NCI-H226 (cell line): ENCODE data around the gene GALNT5.

Source experiments
- DNase-seq: peaks from one replicate; pipeline ENCODE4 v3.0.0-alpha.2; 2015

Gene GALNT5

DNA sequence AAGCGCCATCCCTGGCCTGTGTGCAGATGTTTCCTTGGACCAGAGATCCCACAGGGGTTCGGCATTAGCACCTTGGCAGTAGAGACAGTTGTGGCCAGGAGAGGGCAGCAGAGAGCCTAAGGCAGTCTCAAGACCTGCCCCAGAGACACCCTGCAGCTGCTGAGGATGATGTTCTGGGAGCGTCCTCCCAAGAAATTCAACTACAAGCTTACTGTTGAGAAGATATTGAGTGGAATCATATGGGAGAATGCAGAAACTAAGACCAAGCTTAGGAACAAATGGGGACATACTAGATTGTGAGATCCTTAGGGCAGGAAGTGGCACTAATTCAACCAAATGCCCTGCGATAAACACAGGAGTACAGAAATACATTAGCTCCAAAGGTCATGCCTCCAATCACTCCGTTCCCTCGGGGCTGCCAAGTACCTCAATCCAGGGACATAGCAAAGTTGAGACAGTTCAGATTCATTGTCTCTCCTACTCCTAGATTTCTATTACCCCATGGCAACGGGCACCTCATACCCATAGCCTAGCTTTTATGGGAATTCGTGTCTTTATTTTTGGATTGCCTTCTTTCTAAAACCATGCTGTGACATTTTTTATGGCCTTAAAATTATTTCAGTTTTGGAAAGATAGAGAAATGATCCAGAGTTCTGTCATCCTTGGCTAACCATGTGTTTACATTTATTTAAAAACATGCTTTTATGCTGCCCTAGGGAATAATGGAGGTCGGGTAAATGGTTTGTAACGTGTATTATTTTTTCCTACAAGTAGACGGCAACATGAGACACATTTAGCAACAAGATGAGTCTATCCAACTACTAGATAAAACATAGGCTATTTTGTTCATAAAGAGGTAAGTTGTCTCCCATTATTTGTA, 70.4 kb downstream of the GALNT5 start:
- DNase-seq = peak; percentile 49

GRCh38 chr2:157329524-157329923, 72.0 kb downstream of the GALNT5 start:
- no peak for DNase-seq

DNA sequence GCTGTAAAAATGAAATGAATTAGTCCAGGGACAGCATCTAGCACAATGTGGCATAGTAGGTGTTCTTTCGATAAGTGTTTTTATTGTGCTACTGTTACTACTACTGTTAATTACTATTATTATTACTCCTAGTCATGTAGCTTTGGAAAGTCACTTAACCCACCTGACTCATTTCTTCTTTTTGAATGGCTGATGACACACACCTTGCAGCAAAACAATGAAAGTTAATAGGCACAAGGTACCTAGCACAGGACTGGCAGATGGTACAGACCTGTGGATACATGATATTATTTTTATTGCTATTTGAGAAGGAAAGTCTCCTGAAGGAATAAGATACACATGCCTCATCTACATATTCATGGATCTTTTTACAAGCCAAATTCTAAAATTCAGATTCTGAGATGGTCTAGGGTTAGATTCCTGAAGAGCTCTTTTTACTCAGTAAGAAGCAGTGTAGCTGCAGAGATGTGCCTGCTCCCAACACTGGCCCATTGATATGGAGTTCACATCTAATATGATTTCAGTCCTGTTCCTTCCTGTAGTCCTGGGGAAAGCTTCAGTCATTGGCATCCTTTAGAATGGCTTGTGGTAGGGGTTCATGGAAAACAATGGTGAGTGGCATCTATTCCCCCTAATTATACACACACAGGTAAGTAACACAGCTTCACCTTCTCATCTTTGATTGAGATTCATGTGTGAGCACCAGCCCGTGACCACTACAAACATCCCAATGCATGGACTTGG, 76.0 kb downstream of the GALNT5 start:
- DNase-seq = no peak

GRCh38 chr2:157334335-157334734, 76.8 kb downstream of the GALNT5 start:
- DNase-seq = no peak

GRCh38 chr2:157334797-157335196, 77.3 kb downstream of the GALNT5 start:
- DNase-seq = no peak

DNA sequence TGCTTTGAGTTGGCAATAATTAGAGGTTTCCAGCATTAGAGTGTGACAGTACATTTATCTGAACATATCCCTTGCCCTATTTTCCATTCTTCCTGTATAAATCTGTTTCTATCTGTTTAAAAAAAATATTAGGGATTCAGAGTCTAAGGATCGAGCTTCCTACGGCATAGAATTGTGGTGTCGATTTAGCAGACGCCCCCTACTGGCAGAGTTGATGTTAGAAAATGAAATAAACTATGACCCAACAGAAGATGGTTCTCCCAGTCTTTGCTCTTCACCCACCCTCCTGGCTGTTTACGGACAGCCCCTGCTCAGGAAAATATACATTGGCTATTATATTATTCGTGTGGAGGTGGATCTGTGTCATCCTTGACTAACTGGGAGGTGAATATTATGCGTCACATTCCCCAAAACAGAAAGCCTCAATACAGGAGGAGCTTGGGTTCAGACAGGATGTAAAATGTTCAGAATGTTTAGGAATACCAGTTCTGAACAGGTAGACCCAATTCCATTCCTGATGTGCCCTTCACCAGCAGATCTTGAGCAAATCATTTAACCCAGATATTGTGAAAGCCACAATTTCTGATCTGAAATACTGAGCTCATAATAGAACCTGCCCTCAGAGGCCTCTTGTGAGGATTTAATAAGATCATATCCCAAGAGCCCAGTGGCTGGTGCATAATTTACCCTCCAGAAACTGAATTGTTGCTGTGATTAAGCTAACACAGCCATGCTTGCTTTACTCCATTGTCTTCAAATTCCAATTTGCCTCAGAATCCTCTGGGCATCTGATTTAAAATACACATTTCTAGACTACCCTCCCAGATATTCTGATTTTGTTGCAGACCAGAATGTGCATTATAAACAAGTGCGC, 78.9 kb downstream of the GALNT5 start:
- DNase-seq = peak; percentile 40

DNA sequence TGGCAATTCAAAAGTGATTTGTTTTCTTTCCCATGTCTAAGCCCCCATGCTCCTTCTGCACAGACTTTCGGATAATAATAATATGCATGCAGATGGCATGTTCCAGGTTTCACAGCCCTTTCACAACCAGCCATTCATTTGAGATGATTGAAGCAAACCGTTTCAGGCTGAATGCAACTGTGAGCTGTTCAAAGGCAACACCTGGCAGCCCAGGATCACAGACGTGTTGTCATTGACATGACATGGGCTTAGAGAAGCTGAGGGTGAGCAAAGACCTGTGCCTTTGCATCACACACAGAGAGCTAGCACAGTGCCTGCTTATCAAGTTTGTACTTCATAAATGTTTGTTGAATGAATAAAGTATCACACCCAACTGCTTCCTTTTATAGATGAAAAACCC, 80.5 kb downstream of the GALNT5 start:
- no peak for DNase-seq

GRCh38 chr2:157339965-157340655, 82.6 kb downstream of the GALNT5 start:
- DNase-seq = no peak

- peak; percentile 33 for DNase-seq
Measured at GRCh38 chr2:157341381-157341780, 83.9 kb downstream of the GALNT5 start.

- DNase-seq = no peak
Measured at GRCh38 chr2:157345647-157346389, 88.3 kb downstream of the GALNT5 start.

DNA sequence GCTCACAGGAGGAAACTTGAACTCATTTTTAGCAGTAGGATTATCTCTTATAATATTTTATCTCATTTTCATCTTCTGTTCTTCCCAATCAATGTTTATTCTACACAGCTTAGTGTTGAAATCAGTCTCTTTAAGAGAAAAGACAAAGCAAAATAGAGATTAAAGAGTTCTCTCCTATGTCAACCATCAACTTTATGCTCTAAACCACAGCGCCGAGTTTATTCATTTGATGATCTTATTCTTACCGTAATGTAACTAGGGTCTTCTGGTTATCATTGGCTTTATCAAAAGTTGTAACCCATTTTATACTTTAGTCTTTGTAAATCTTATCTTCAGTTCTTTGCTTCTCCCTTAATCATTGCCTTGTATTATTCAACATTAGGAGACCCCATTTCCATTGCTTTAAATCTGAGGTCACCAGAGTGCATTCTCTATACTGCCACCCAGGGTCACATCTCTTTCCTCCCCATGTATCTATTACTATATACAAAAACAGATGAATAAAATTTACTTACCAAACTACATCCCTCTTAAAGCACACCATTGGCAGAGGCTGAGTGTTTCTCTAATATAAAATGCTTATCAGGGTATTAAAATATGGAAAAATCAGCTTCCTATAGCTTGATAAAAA, 90.9 kb downstream of the GALNT5 start:
- no peak for DNase-seq

GRCh38 chr2:157349949-157350515, 92.5 kb downstream of the GALNT5 start:
- peak; percentile 29 for DNase-seq

GRCh38 chr2:157355618-157356017, 98.1 kb downstream of the GALNT5 start:
- peak; percentile 67 for DNase-seq

DNA sequence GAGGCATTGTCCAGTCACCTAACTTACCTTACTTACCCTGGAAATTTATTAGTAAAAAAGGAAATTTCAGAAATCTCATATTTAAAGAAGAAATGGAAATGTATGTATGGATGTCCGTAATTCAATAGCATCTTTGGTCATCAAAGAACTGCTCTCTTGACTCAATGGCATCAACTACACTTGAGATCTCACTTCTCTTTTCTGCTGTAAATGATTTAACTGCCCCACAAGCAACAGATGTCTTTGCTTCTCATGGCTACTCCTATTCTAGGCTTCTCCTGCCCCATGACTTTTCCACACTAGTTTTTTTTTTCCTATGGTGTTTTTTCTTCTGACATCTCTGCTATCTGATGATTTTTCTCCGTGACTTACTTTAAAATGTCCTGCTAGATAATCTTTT, 102.1 kb downstream of the GALNT5 start:
- DNase-seq = no peak

DNA sequence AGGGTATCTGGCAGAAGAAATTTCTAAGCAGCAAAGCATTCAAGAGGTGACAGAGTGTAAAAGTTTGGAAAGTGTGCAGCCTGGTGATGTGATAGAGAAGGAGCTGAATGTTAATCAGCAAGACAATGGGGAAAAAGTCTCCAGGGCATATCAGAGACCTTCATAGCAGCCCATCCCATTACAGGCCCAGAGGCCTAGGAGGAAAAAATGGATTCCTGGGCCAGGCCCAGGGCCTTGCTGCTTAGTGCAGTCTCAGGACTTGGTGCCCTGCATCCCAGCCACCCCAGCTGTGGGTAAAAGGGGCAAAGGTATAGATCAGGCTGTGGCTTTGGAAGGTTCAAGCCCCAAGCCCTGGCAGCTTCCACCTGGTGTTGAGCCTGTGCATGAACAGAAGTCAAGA, 104.0 kb downstream of the GALNT5 start:
- no peak for DNase-seq

DNA sequence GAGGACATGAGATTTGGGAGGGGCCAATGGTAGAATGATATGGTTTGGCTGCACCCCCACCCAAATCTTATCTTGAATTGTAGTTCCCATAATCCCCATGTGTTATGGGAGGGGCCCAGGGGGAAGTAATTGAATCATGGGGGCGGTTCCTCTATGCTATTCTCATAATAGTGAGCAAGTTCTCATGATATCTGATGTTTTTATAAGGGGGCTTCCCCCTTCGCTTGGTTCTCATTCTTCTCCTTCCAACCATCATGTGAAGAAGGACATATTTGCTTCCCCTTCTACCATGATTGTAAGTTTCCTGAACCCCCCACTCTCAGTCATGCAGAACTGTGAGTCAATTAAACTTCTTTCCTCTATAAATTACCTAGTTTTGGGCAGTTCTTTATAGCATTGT, 105.1 kb downstream of the GALNT5 start:
- no peak for DNase-seq

GRCh38 chr2:157363612-157364101, 106.2 kb downstream of the GALNT5 start:
- peak; percentile 19 for DNase-seq
